MCF 10A (cell line): ENCODE measurements around the gene IFRD2. TPM values are rescaled to one million over a fixed set of nuclear protein-coding genes. Genes with fewer than 3 reads are reported as not detected.

Experiments used
- Bru-seq: library from RNA; stranded (reverse); fragments of 400-500 nt; gene quantifications from one replicate; lab custom pipeline; 2021; lab: Mats Ljungman, UMichigan
- BruChase-seq, 2 experiments: library from RNA; stranded (reverse); fragments of 400-500 nt; gene quantifications; one replicate each; lab custom pipeline; 2021; lab: Mats Ljungman, UMichigan
- BruUV-seq: library from RNA; stranded (reverse); fragments of 400-500 nt; replicated peaks from 2 replicates; lab custom pipeline; 2021; lab: Mats Ljungman, UMichigan
- CTCF ChIA-PET: fragments of 300-600 bp; sonication (Branson Sonifier 250); formaldehyde crosslinking; extraction: SDS; loops from one replicate; lab custom pipeline; 2021; ENCODE audit warnings: antibody characterized with exemption, inconsistent platforms; lab: Yijun Ruan, JAX
- POLR2A ChIA-PET: fragments of 300-600, 350-650 bp; sonication (Branson Sonifier 250); formaldehyde crosslinking; extraction: SDS; loops from one replicate; lab custom pipeline; 2020; ENCODE audit warnings: antibody characterized with exemption, inconsistent platforms; lab: Yijun Ruan, JAX
- DNase-seq: peaks from one replicate; pipeline ENCODE4 v3.0.0-alpha.2; 2018; ENCODE audit not compliant: unreplicated experiment
- H3K27ac Mint-ChIP-seq: one replicate; pipeline ENCODE4 v1.8.0; 2022; ENCODE audit warnings: mild to moderate bottlenecking, low read depth, mixed read lengths; ENCODE audit not compliant: unreplicated experiment
- H3K27me3 Mint-ChIP-seq: one replicate; pipeline ENCODE4 v1.8.0; 2022; ENCODE audit warnings: mixed read lengths; ENCODE audit not compliant: insufficient read depth, unreplicated experiment
- H3K36me3 Mint-ChIP-seq: one replicate; pipeline ENCODE4 v1.8.0; 2022; ENCODE audit warnings: mild to moderate bottlenecking, moderate library complexity, mixed read lengths; ENCODE audit not compliant: insufficient read depth, unreplicated experiment
- H3K4me1 Mint-ChIP-seq: one replicate; pipeline ENCODE4 v1.8.0; 2022; ENCODE audit warnings: mixed read lengths; ENCODE audit not compliant: insufficient read depth, unreplicated experiment
- H3K4me3 Mint-ChIP-seq: one replicate; pipeline ENCODE4 v1.8.0; 2022; ENCODE audit warnings: mild to moderate bottlenecking, moderate library complexity, mixed read lengths; ENCODE audit not compliant: unreplicated experiment
- H3K9me3 Mint-ChIP-seq: one replicate; pipeline ENCODE4 v1.8.0; 2022; ENCODE audit warnings: mixed read lengths; ENCODE audit not compliant: unreplicated experiment
- CTCF ChIP-seq: fragments of 200-600 bp; IDR thresholded peaks from one replicate; pipeline ENCODE4 v1.8.0; 2022; ENCODE audit warnings: antibody characterized with exemption, mild to moderate bottlenecking; ENCODE audit not compliant: unreplicated experiment
- intact Hi-C: fragments of 100-400 bp; cut with micrococcal nuclease; formaldehyde crosslinking; loops from 2 replicates; pipeline ENCODE4 v1.14.1; 2022
- long read RNA-seq: library from polyadenylated mRNA; stranded (forward); transcript quantifications from one replicate; pipeline ENCODE4 v2.0.0, GENCODE V29; 2022
- total RNA-seq: library from RNA; stranded (reverse); gene quantifications from 2 replicates; pipeline ENCODE4 v1.2.3, GENCODE V29; 2022

IFRD2 gene
- 135 and 182 TPM in 2 replicates for total RNA-seq
- percentile 75 among the genes with signal in this experiment for Bru-seq, nascent RNA
- BruChase-seq, experiment 1, labeled RNA remaining after a 6-hour chase, result percentile 93 among the genes with signal in this experiment
- BruChase-seq, experiment 2, labeled RNA remaining after a 2-hour chase, result percentile 78 among the genes with signal in this experiment
- long read RNA-seq, transcript IFRD2-202 (12 exons, 2,109 nt), result major isoform, 657 of 819 reads
- long read RNA-seq, partial matches to known transcripts, result 34 of 819 reads
- long read RNA-seq, other reads (novel, unspliced or antisense), result 127 of 819 reads

GRCh38 chr3:50292159-50293078, at the start of gene IFRD2:
Gene IFRD2, minus strand, starts transcription at chr3:50292429. Its CDS starts 155 bp downstream, at chr3:50292274.
- intact Hi-C loops, result no loop called here
- Mint-ChIP-seq H3K27ac (peak within 1 kb of the TSS; percentile 93), H3K4me3 (peak within 1 kb of the TSS; percentile 96), H3K36me3 (peaks cover 27% of the 10 kb centered on the region), H3K9me3 (no peaks in the 10 kb centered on the region), H3K4me1 (peaks cover 14% of the 10 kb centered on the region), H3K27me3 (no peaks in the 10 kb centered on the region)
- ChIA-PET POLR2A (interaction anchor here (0.6 to 2.9 kb wide), 28 partner anchors 9 to 1380 kb away, joined by 3 to 22 read pairs (median 4); partner anchors contain the start of genes CYB561D2, GNAI2, HYAL2 and KLHDC8B), CTCF (interaction anchor here (0.7 to 6.2 kb wide), 6 partner anchors 8 to 100 kb away, joined by 3 to 38 read pairs (median 4); partner anchors contain the start of gene HYAL2)
- BruUV-seq, result TSS peak; percentile 77
- TF ChIP-seq CTCF, result no peak
- peak; percentile 97 for DNase-seq

- no peak for TF ChIP-seq CTCF
- POLR2A ChIA-PET, result interaction anchor here (0.7 kb wide), 1 partner anchor 9 kb away, joined by 3 read pairs; the partner anchor contains the start of genes CYB561D2 and NPRL2
- intact Hi-C loops, result no loop called here
- H3K9me3 Mint-ChIP-seq, result no peaks in the 10 kb centered on the region
- H3K36me3 Mint-ChIP-seq, result no peaks in the 10 kb centered on the region
- no TSS peak for BruUV-seq
- no peak for DNase-seq
- CTCF ChIA-PET, result no interaction called here
- no peak overlapping the region for H3K27ac Mint-ChIP-seq
- H3K27me3 Mint-ChIP-seq, result no peaks in the 10 kb centered on the region
- H3K4me3 Mint-ChIP-seq, result no peak overlapping the region
- H3K4me1 Mint-ChIP-seq, result peaks cover 17% of the 10 kb centered on the region
Observed at GRCh38 chr3:50341537-50341936, 49.3 kb upstream of the IFRD2 start.

- Mint-ChIP-seq H3K4me1 (peaks cover 14% of the 10 kb centered on the region), H3K9me3 (no peaks in the 10 kb centered on the region), H3K27me3 (no peaks in the 10 kb centered on the region), H3K36me3 (peaks cover under 1% of the 10 kb centered on the region), H3K4me3 (no peak within 1 kb of the TSS), H3K27ac (no peak within 1 kb of the TSS)
- no peak for DNase-seq
- no peak for TF ChIP-seq CTCF
- CTCF ChIA-PET, result interaction anchor here (0.6 to 0.7 kb wide), 3 partner anchors 42 to 1633 kb away, joined by 3 to 4 read pairs (median 3); partner anchors contain the start of genes ABHD14B, HYAL3 and NAA80
- intact Hi-C loops, result no loop called here
- no TSS peak for BruUV-seq
- POLR2A ChIA-PET, result interaction anchor here (1.3 kb wide), 1 partner anchor 10 kb away, joined by 4 read pairs; the partner anchor contains the start of genes CYB561D2 and NPRL2
Observed at GRCh38 chr3:50340448-50341329, 48.5 kb upstream of the IFRD2 start, which contains the start of gene RASSF1. Gene RASSF1, minus strand, starts transcription at chr3:50340836. Its CDS starts 31 bp downstream, at chr3:50340805.
